Effector memory CD8-positive, alpha-beta T cell (primary cell): ENCODE results near the gene WWOX.

ENCODE experiments used
- ATAC-seq: fragments of 150-1000 bp; cut with Tn5 transposase; replicated peaks from 2 replicates; pipeline ENCODE4 v1.10.0; 2021; ENCODE audit warnings: mild to moderate bottlenecking, moderate library complexity
- DNase-seq, 3 experiments: peaks; one replicate each; pipeline ENCODE4 v3.0.0; 2021
- H3K27ac Mint-ChIP-seq, 2 donors: one replicate each; pipeline ENCODE4 v1.8.0; 2022; ENCODE audit warnings: mild to moderate bottlenecking in 2 of 2, mixed read lengths in 2 of 2, moderate library complexity in 2 of 2
- H3K27me3 Mint-ChIP-seq, 2 donors: one replicate each; pipeline ENCODE4 v1.8.0; 2022; ENCODE audit warnings: mixed read lengths in 2 of 2
- H3K36me3 Mint-ChIP-seq: one replicate; pipeline ENCODE4 v1.8.0; 2022; ENCODE audit warnings: mild to moderate bottlenecking, moderate library complexity, mixed read lengths; ENCODE audit not compliant: insufficient read depth
- H3K4me1 Mint-ChIP-seq, 2 donors: one replicate each; pipeline ENCODE4 v1.8.0; 2022; ENCODE audit warnings: low read depth in 2 of 2, mixed read lengths in 2 of 2
- H3K4me3 Mint-ChIP-seq, 2 donors: one replicate each; pipeline ENCODE4 v1.8.0; 2022; ENCODE audit warnings: mild to moderate bottlenecking in 2 of 2, mixed read lengths in 2 of 2, moderate library complexity in 2 of 2
- H3K9me3 Mint-ChIP-seq, 2 donors: one replicate each; pipeline ENCODE4 v1.8.0; 2022; ENCODE audit warnings: mixed read lengths in 2 of 2

Gene WWOX

DNA sequence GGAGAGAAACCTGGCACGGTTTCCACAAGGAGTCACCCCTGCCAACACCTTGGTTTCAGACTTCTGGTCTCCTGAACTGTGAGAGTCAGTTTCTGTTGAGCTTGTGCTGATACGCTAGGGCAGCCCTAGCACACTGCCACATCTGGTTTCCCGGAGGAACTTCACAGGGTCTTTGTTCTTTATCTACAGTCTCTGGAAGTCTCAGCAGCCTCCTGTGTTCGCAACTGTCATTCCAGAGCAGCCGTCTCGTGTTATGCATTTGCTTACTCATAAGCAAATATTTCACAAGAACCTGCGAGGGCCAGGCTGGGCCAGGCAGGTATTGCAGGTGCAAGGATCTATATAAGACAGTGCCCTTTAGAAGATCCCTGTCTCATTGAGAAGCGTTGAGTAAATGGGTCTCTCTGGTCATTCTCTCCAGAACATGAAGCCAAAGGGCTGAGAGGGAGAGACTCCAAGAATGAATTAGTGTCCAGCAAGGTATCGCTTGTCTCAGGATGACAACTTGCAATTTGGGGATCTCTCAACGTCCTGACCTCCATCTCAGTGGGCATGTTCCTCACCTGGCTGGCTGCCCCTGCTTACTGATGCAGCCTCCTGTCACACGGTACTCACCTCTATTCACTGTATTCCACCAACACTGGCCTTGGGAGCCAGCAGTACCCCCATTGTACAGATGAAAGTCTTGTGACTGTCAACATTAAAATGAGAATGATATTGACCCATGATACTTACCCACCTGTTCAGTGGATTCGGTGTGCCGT, 141.2 kb downstream of the WWOX start:
- Mint-ChIP-seq H3K4me3 (no peak overlapping the region), H3K36me3 (peaks cover 5% of the 10 kb centered on the region), H3K9me3 (no peaks in the 10 kb centered on the region), H3K27ac (no peak overlapping the region), H3K27me3 (no peaks in the 10 kb centered on the region), H3K4me1 (peaks cover 0 to 5% of the 10 kb centered on the region in 2 donors)
- ATAC-seq (no peak), DNase-seq (no peak)

DNA sequence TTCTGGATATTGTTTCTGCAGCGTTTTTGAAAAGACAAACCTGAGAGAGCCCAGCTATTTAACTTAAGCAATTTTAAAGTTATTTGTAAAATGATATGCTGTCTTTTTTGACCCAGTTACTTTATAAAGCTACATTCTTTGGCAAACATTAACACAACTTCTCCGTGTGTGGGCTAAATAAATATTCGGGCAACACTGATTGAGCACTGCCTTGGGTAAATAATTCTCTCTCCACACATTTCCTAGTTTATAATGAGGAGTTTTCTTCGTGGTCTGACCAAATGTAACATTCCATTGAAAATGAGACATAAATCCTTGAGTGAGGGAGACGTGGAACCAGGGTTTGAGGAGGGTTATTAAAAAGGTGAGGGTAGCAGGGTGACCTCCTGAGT, 142.8 kb downstream of the WWOX start:
- peaks cover 3% of the 10 kb centered on the region for H3K36me3 Mint-ChIP-seq
- ATAC-seq, result no peak
- no peak overlapping the region for H3K4me3 Mint-ChIP-seq

DNA sequence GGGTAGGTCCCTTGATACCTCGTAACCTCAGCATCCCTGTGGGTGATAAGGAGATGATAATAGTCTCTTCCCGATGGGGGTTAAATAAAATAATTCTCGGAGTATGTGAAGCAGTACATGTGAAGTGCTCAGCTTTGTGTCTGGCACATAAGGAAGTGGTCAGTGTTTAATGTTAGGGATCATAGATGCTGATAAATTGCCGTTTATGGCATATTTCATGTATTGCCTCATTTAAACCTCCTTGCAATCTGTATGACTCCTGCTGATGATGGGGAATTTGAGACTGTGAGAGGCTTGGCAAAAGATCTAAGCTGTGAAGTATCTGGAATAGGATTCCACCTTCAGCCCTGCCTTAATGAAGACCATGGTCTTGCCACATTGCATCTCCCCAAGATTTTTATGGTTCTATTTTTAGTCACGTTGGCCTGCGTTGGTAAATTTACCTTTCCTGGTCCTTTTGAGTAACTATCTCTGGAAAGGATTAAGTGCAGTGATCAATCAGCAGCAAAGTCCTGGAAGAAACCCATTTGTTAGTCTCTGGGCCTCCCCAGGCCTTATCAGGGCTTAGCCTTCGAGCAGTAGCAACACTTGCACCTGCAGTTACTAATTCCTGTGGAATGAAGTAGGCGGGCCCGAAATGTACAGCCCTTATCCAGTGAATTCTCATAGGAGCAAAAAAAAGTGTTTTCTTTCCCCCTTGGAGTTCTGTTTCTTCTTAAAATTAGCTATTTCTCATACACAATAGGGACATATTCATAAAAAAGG, 144.9 kb downstream of the WWOX start:
- no peak overlapping the region for H3K4me3 Mint-ChIP-seq
- peaks cover 3% of the 10 kb centered on the region for H3K36me3 Mint-ChIP-seq
- H3K9me3 Mint-ChIP-seq, result peaks cover 0 to 2% of the 10 kb centered on the region in 2 donors
- ATAC-seq (no peak), DNase-seq (no peak)
- H3K4me1 Mint-ChIP-seq, result peaks cover 3 to 5% of the 10 kb centered on the region in 2 donors
- H3K27me3 Mint-ChIP-seq, result no peaks in the 10 kb centered on the region
- peak overlapping the region in 1 of 2 donors; percentile 13 for H3K27ac Mint-ChIP-seq

More for the DNA sequence above, 142.8 kb downstream of the WWOX start:
- Mint-ChIP-seq H3K27ac (no peak overlapping the region), H3K4me1 (peaks cover 0 to 5% of the 10 kb centered on the region in 2 donors), H3K27me3 (no peaks in the 10 kb centered on the region), H3K9me3 (no peaks in the 10 kb centered on the region)
- DNase-seq, result no peak

DNA sequence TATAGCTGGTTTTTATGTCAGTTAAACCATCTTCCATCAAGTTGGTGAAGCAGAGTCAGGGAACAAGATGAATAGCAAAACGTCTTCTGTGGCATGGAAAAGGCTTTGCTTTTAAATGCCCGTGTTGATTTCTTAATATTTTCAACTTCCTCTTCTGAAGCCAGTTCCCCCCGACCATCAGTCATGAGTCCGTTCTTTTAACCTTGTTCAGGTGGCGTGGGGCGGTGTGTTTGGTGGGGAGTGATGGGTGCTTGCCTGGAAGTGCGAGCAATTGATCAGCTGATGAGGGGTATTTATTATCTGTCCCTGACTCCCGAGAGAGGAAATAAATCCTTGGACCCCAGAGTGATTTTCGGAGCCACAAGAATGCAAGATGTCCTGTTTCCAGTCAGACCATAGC, 147.1 kb downstream of the WWOX start:
- Mint-ChIP-seq H3K36me3 (peaks cover 3% of the 10 kb centered on the region), H3K9me3 (peaks cover 0 to 2% of the 10 kb centered on the region in 2 donors), H3K27me3 (no peaks in the 10 kb centered on the region), H3K4me3 (no peak overlapping the region), H3K27ac (no peak overlapping the region), H3K4me1 (peaks cover 7 to 10% of the 10 kb centered on the region in 2 donors)
- ATAC-seq (no peak), DNase-seq (no peak)

DNA sequence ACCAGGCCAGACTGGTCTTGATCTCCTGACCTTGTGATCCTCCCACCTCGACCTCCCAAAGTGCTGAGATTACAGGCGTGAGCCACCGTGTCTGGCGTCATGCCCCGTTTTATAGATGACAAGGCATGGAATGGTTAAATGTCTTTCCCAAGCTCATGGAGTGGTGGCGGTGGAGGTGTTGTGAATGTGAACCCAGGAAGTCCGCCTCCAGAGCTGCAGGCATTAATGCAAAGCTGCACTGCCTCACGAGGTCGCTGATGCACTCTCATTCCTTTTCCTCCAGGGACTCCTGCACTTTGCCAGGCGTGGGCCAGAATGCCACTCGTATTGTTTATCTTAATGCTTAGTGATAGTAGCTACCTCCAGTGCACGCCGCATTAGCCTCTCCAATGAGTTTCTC, 149.6 kb downstream of the WWOX start:
- Mint-ChIP-seq H3K9me3 (peaks cover 0 to 2% of the 10 kb centered on the region in 2 donors), H3K27me3 (no peaks in the 10 kb centered on the region), H3K36me3 (peaks cover 3% of the 10 kb centered on the region), H3K4me3 (no peak overlapping the region), H3K27ac (no peak overlapping the region), H3K4me1 (peaks cover 7 to 10% of the 10 kb centered on the region in 2 donors)
- DNase-seq, result no peak
- ATAC-seq, result no peak

DNA sequence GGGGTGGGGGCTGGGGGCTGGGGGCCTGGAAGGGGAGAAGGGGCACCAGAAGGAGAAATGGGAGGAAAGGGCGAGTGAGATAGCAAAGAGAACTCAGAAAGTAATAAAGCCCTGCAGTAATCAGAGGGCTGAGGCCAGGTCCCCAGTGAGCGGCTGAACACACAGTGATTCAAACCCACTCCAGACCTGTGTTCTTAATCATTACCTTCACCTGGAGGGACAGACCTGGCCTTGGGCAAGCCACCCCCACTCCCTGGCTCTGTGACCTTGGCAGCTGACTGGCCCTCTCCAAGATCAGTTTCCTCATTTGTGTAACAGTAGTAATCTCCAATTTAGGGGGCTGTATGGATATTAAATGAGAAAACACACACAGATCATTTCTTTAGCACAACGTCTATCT, 150.4 kb downstream of the WWOX start:
- no peak for ATAC-seq
- H3K27me3 Mint-ChIP-seq, result no peaks in the 10 kb centered on the region
- H3K9me3 Mint-ChIP-seq, result peaks cover 0 to 2% of the 10 kb centered on the region in 2 donors
- peaks cover 3% of the 10 kb centered on the region for H3K36me3 Mint-ChIP-seq
- no peak for DNase-seq
- no peak overlapping the region for H3K4me3 Mint-ChIP-seq
- no peak overlapping the region for H3K27ac Mint-ChIP-seq
- peaks cover 7 to 10% of the 10 kb centered on the region in 2 donors for H3K4me1 Mint-ChIP-seq

DNA sequence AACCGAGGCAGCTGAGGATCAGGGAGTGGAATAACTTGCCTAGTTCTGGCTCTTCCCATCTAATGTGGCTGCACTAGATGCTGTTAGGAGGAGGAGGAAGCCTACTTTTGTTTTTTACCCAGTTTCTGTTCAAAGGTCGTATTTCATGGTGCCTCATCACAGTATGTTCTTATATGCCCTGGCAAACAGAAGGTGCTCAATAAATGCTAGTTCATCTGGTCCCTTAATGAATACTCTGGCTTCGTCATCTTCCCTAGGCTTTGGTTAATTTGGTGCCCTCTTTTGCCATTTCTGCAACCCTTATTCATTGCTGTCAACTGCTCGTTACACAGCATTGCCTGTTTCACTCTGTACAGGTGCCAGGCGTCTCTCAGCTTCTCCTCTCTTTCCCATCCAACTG, 151.7 kb downstream of the WWOX start:
- H3K4me1 Mint-ChIP-seq, result peaks cover 7 to 10% of the 10 kb centered on the region in 2 donors
- H3K4me3 Mint-ChIP-seq, result no peak overlapping the region
- ATAC-seq (no peak), DNase-seq (no peak)
- peaks cover 0 to 2% of the 10 kb centered on the region in 2 donors for H3K9me3 Mint-ChIP-seq
- H3K36me3 Mint-ChIP-seq, result peaks cover 3% of the 10 kb centered on the region
- no peak overlapping the region for H3K27ac Mint-ChIP-seq
- H3K27me3 Mint-ChIP-seq, result no peaks in the 10 kb centered on the region

DNA sequence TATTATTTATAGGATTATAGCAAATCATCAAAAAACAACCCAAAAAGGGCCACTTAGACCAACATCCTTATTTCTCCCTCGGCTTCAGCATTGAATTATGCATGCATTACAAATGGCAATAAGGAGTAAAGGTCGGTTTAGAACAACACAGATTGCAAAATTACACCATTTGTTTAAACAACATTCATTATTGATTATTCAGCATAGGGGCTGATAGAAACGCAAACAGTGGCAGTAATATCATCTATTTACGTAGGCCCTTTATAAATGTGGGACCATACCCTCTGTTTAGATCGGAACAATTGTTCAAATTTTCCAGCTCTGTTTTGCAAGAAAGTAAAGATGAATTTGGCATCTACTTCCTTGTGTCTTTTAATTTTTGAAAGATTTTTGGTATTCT, 153.3 kb downstream of the WWOX start:
- H3K27me3 Mint-ChIP-seq, result no peaks in the 10 kb centered on the region
- H3K9me3 Mint-ChIP-seq, result no peaks in the 10 kb centered on the region
- H3K36me3 Mint-ChIP-seq, result peaks cover 3% of the 10 kb centered on the region
- ATAC-seq (no peak), DNase-seq (no peak)
- peaks cover 5 to 10% of the 10 kb centered on the region in 2 donors for H3K4me1 Mint-ChIP-seq
- no peak overlapping the region for H3K4me3 Mint-ChIP-seq
- no peak overlapping the region for H3K27ac Mint-ChIP-seq

DNA sequence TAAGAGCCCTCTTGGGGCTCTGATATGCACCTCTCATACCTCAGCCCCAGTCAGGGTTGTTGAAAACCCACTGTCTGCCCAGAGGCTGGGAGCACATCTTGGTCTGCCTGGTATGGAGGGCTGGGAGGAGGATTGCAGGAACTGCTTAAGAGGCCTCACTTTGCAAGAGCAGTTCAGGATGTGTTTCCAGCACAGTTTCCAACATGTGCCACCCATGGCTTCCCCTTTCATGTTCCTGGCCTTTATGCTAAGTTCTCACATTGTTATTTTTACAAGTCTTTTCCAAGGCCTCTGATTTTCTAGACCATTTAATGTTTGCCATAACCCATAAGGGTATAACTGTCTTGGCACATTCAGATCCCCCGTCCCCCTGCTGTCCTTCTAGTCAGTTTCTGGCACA, 155.4 kb downstream of the WWOX start:
- H3K4me3 Mint-ChIP-seq, result no peak overlapping the region
- peaks cover 4 to 10% of the 10 kb centered on the region in 2 donors for H3K4me1 Mint-ChIP-seq
- DNase-seq (no peak), ATAC-seq (no peak)
- H3K27me3 Mint-ChIP-seq, result no peaks in the 10 kb centered on the region
- H3K9me3 Mint-ChIP-seq, result no peaks in the 10 kb centered on the region
- no peak overlapping the region for H3K27ac Mint-ChIP-seq
- H3K36me3 Mint-ChIP-seq, result no peaks in the 10 kb centered on the region

DNA sequence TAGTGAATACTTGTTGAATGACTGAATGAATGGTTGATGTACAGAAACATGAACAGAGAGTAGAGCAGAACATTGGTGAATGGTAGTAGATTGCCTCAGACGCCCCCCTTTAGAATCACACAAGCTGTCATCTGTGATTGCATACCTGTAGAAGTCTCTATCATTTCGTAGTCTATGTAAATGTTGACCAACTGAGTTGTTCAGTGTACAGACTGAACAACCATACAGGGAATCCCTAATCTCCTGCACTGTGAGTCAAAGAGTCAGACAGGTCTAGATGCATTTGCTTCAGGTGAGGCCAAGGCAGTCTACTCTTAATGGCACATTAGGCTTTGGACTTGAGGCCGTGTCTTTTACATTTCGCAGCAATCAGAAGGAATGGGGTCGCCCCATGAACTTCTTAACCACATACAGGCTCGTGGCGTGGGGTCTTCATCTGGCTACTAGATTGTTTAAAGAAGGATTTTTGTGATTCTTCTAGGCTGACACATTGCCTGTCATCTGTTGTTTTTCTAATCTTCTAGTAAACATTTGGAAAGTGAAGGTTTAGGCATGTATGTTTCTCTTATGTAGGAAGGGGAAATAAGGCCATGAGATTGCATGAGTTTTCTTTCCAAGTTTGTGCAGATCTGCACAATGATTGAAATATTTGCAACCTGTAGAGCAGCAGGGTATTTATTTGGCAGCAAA, 157.4 kb downstream of the WWOX start:
- Mint-ChIP-seq H3K9me3 (no peaks in the 10 kb centered on the region), H3K27ac (no peak overlapping the region), H3K4me1 (no peaks in the 10 kb centered on the region), H3K4me3 (no peak overlapping the region), H3K27me3 (no peaks in the 10 kb centered on the region), H3K36me3 (no peaks in the 10 kb centered on the region)
- ATAC-seq, result no peak
- no peak for DNase-seq

DNA sequence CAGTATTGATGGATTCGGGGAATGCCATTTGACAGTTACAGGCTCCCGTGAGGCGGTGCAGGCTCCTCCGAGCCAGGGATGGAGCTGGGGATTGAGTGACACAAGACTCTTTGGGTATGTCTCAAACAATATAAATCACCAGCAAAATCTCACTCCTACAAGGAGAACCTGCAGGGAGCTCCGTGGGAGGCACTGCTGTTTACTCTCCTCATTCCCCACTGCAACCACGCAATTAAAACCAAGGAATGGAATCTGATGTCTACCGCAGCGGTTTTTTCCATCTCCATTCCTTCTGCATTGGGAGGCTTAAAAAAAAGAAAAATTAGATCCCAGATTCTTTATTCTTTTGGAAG, 157.9 kb downstream of the WWOX start:
- Mint-ChIP-seq H3K9me3 (no peaks in the 10 kb centered on the region), H3K27ac (no peak overlapping the region), H3K4me1 (no peaks in the 10 kb centered on the region), H3K36me3 (no peaks in the 10 kb centered on the region), H3K27me3 (no peaks in the 10 kb centered on the region), H3K4me3 (no peak overlapping the region)
- no peak for DNase-seq
- ATAC-seq, result no peak

DNA sequence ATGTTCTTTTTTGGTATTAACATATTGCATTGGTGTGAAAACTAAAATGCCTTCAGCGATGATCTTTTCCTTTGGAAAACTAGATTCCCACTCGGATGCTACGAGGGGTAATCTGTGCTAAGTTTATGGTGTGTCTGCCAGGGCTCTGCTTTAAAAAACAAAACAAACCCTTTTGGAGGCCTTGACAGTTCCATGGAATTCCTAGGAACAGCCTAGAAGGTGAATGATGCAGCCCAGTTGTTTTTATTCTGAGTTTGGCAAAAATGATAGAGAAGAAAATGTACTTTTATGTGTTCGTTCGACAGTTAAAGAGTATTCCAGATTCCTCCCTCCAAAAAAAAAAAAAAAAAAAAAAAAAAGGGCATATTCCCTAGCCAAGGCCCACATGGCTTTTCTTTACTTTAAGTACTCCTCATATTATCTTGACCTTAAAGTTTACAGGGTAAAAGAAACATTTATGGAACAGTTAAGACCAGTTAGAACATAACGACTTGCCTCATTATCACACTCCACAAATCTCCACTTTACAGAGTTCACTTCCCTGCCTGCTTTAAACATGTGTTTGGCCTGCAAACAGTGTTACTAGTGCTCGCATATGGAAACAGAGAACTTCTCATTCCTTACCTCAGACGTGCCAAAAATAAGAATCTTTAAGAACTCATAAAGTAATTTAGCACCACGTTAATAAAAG, 159.1 kb downstream of the WWOX start:
- Mint-ChIP-seq H3K27ac (no peak overlapping the region), H3K4me1 (no peaks in the 10 kb centered on the region), H3K27me3 (no peaks in the 10 kb centered on the region), H3K36me3 (no peaks in the 10 kb centered on the region), H3K4me3 (no peak overlapping the region), H3K9me3 (no peaks in the 10 kb centered on the region)
- ATAC-seq (no peak), DNase-seq (no peak)

DNA sequence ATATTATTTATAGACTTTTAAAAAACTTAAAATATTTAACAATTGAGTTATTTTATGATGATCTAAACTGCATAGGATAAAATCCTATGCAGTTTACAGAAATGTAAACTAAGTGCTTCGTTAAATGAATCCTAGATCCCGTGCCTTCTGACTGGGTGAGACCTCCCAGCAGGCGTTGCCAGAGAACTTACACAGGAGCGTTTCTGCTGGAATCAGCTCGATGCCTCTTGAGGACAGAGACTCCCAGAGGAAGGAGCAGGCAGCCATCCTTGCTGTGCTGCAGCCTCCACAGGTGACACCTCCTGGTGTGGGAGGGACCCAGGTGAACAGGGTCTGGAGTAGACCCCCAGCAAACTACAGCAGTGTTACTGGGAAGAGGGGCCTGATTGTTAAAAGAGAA, 160.4 kb downstream of the WWOX start:
- Mint-ChIP-seq H3K9me3 (no peaks in the 10 kb centered on the region), H3K4me3 (no peak overlapping the region), H3K27me3 (no peaks in the 10 kb centered on the region), H3K4me1 (no peaks in the 10 kb centered on the region), H3K27ac (no peak overlapping the region), H3K36me3 (no peaks in the 10 kb centered on the region)
- DNase-seq (no peak), ATAC-seq (no peak)
